TTC549 (cell line): ENCODE measurements around the gene COX7A1.
"Not testable (repeated sequence)": the region's sequence is repeated elsewhere in the genome, so short reads cannot be mapped to it uniquely, and the experiment has no call there.

Experiments used
- FAIRE-seq: peaks from 2 replicates; lab custom pipeline; 2012; peaks lifted over from hg19 to GRCh38; lab: Jason Lieb, UNC

The COX7A1 gene

DNA sequence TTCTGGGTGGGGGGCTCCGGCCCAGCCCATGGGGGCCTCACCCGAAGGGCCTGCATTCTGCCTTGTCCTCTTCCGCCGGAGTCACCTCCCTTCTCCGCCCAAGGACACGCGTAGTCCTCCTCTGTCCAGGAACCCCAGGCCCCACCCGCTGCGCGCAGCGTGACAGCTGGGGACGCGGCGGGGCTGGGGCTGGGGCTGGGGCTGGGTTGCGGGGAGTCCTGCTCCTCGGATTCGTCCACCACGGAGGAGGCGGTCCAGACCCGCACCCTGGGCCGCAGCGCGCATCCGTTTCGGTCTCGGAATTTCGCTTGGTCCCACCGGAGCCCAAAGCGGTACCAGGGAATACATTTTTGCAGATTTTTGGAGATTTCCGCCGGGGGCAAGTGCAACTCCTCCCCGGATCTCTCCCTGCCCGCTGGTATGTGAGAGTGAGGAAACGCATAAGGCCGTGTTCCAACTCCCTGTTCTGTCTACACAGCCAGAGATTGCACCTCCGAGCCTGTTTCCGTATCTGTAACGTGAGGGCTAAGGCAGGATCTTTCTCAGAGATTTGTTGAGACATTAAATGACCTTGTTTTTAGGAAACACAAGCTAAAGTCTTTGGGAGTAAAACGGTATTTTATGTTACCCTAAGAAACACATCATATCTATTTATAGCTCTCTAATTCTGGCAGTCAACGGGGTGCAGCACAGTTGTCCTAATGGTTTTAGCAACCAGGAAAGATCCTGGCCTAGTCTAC is at the start of gene COX7A1:
TSS of gene COX7A1 (minus strand) at position 96 of the 740 bp plus-strand sequence. CDS start at position 56, 40 bp downstream.
- no peak for FAIRE-seq

DNA sequence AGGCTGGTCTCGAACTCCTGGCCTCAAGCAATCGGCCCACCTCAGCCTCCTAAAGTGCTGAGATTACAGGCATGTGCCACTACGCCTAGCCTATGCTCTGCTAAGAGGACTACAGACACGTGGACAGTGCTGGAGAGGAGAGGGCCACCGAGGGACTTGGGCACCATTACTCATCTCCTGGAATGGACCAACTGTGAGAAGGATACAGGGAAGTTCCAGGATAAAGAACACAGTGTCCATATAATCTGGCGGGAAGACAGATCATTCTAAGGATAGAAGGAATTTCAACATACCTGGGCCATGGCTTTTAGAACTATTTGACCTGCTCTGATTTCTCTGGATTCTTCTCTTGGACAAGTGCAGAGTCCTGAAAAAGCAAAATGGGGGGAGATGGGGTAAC is 49.4 kb upstream of the COX7A1 start:
- FAIRE-seq: no peak

DNA sequence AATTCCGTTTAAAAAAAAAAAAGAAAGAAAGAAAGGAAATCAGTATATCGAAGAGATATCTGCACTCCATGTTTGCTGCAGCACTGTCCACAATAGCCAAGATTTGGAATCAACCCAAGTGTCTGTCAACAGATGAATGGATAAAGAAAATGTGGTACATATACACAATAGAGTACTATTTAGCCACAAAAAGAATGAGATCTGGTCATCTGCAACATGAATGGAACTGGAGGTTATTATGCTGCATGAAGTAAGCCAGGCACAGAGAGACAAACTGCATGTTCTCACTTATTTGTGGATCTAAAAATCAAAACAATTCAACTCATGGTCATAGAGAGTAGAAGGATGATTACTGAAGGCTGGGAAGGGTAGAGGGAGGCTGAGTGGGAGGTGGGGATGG is 45.9 kb upstream of the COX7A1 start:
- FAIRE-seq: no peak

DNA sequence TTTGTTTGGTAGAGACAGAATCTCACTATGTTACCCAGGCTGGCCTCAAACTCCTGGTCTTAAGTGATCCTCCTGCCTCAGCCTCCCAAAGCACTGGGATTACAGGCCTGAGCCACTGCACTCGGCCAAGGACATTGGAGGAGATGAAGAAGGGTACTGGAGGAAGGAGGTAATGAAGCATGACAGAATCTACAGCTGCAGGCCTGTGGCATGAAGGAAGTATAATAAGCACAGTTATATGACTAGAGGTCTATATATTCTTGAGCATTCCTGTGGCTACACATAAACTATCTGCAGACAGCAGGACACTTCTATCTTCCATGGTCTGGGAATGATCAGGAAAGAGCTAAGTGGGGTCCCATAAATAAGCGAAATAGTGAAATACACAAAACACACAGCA is 44.0 kb upstream of the COX7A1 start:
- FAIRE-seq: no peak

DNA sequence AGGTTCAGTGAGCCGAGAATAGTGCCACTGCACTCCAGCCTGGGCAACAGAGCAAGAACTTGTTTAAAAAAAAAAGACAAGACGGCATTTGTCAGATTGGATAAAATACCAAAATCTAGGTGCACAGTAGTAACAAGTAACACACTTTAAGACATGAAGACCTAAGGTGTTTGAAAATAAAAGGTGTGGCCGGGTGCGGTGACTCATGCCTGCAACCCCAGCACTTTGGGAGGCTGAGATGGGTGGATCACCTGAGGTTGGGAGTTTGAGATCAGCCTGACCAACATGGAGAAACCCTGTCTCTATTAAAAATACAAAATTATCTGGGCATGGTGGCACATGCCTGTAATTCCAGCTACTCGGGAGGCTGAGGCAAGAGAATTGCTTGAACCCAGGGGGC is 34.5 kb upstream of the COX7A1 start:
- FAIRE-seq: not testable (repeated sequence)

DNA sequence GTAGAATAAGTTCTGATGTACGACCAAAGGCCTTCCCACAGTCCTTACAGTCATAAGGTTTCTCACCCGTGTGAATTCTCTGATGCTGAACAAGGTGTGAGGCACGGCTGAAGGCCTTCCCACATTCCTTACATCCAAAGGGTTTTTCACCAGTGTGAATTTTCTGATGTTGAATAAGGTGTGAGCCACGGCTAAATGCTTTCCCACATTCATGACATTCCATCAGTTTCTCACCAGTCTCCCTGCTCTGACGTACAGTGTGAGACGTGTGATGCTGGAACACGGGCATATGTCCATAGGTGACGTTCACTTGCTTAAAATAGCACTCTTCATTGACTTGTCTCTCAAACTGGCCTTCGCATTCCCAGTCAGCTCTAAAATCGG is 31.0 kb upstream of the COX7A1 start:
- no peak for FAIRE-seq

DNA sequence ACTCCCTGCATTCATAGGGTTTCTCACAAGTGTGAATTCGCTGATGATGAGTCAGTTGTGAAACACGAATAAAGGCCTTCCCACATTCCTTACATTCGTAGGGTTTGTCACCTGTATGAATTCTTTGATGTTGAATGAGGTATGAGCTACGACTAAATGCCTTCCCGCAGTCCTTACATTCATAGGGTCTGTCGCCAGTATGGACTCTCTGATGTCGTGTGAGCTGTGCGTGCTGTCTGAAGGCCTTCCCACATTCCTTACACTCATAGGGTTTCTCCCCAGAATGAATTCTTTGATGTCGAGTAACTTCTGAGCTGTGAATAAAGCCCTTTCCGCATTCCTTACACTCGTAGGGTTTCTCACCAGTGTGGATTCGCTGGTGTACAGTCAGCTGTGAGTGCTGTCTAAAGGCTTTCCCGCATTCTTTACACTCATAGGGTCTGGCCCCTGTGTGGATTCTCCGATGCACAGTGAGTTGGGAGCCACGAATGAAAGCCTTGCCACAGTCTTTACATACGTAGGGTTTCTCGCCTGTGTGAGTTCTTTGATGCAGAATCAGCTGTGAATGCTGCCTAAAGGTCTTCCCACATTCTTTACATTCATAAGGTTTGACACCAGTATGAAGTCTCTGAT is 30.5 kb upstream of the COX7A1 start:
- FAIRE-seq: no peak

DNA sequence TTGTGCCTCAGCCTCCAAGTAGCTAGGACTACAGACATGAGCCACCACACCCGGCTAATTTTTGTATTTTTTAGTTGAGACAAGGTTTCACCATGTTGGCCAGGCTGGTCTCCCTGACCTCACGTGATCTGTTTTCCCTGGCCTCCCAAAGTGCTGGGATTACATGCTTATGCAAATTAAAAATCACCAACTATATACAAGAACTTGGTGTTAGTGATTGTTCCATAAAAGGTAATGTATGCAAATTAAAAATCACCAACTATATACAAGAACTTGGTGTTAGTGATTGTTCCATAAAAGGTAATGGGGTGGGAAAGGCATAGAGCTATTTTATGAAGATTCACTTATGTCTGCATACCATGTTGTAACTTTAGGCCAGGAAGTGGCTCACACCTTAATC is 26.8 kb upstream of the COX7A1 start:
- not testable (repeated sequence) for FAIRE-seq

DNA sequence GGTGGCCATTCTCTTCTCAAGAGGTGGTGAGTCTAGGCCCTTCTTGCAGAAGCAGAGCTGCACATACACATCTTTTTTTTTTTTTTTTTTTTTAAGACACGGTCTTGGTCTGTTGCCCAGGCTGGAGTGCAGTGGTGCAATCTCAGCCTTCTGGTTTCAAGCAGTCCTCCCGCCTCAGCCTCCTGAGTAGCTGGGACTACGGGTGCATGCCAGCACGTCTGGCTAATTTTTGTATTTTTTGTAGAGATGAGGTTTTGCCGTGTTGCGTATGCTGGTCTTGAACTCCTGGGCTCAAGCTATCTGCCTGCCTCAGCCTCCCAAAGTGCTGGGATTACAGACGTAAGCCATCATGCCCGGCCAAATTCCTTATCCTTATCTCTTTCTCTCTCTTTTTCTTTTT is 21.6 kb upstream of the COX7A1 start:
- not testable (repeated sequence) for FAIRE-seq

DNA sequence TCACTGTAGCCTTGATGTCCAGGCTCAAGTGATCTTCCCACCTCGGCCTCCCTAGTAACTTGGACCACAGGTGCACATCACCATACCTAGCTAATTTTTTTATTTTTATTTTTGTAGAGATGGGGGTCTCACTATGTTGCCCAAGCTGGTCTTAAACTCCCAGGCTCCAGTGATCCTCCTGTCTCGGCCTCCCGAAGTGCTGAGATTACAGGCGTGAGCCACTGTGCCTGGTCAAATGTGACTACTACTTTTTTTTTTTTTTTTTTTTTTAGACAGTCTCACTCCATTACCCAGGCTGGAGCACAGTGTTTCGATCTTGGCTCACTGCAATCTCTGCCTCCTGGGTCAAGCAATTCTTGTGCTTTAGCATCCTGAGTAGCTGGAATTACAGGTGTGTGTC is 20.6 kb upstream of the COX7A1 start:
- no peak for FAIRE-seq

DNA sequence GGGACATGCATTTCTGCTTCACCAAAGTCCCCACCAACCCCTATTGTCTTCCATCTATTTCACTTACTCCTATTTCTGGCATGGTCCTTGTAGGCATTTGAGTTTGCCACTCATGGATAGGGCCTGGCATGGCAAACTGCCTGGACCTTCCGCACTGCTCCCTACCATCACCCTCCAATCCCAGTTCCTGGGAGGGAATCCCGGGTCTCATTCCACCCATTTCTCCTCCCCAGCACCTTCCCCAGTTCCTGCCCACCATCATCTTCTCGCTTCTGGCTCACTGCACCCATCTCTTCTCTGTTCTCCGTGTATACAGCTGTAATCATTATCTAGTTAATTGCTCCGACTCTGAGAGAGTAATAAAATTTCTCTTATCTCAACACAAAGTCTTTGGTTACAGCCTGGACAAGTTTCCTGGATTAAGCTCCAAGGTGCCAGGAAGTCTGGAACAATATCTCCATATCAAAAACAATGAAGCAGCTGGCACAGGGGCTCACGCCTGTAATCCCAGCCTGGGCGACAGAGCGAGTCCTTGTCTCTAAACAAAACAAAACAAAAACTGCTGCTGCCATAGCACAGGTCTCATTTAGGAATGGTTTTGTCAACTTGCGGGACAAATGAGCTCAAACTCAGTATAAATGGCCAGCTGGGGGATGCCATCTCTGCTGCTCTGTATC is 17.0 kb upstream of the COX7A1 start:
- no peak for FAIRE-seq

DNA sequence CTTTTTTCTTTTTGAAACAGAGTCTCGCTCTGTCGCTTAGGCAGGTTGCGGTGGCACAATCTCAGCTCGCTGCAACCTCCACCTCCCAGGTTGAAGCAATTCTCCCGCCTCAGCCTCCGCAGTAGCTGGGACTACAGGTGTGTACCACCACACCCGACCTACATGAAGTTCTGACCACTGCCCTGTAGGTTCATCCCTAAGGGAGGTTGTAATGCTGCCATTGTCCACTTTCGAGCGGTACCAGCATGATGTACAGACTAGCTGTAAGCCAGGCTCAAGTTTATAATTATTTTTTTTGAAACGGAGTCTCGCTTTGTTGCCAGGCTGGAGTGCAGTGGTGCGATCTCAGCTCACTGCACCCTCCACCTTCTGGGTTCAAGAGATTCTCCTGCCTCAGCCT is 11.6 kb upstream of the COX7A1 start:
- FAIRE-seq: no peak

DNA sequence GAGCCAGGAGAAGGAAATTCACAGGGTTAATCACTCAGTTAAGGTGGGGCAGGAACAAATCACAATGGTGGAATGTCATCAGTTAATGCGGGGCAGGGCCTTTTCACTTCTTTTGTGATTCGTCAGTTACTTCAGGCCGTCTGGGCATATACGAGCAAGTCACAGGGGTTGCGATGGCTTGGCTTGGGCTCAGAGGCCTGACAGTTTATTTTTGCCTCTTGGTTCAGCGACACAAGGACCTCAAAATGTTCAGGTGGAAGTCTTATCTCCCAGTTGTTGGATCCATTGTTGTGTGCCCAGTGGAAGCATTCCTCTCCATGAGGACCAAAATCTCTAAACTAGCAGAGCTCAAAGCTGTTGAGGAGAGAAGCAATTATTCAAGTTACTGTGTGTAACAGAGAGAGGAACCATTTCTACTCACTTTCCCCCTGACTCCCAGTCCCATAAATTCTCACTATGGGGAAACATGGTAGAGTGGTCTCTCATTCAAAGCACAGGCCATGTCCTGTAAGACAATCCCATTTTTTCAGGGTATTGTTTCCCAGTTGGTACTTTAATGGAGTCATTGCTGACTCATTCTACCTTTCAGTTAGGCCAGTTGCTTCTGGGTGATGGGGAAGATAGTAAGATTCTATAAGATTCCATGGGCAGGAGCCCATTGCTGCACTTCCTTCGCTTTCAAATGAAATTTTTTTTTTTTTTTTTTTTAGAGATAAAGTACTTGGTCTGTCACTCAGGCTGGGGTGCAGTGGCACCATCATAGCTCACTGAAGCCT is 8.8 kb upstream of the COX7A1 start:
- no peak for FAIRE-seq

DNA sequence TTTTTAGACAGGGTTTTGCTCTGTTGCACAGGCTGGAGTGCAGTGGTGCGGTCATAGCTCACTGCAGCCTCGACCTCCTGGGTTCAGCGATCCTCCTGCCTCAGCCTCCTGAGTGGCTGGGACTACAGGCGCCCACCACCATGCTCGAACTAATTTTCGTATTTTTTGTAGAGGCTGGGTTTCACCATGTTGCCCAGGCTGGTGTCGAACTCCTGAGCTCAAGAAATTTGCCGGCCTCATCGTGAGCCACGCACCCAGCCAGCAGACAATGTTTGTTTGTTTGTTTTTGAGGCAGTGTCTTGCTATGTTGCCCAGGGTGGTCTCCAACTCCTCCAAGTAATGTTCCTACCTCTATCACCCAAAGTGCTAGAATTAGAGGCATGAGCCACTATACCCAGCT is 879 bp upstream of the COX7A1 start:
- FAIRE-seq: no peak

DNA sequence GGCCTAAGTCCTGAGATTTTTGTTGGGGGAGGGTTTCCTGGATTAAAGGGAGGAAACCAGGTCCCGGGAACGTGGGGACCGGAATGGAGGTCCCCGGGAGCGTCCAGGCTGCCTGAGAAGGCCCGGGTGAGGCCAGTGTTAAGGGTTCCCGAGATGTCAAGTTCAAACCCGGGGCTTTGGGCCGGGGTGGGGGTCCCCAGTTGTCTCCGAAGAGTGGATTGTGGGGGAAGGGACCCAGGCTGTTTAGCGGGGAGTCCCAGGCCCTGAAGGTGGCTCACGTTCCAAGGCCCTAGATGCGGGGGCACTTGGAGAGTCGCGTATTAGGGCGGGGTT is 262 bp downstream of the COX7A1 start:
- no peak for FAIRE-seq

DNA sequence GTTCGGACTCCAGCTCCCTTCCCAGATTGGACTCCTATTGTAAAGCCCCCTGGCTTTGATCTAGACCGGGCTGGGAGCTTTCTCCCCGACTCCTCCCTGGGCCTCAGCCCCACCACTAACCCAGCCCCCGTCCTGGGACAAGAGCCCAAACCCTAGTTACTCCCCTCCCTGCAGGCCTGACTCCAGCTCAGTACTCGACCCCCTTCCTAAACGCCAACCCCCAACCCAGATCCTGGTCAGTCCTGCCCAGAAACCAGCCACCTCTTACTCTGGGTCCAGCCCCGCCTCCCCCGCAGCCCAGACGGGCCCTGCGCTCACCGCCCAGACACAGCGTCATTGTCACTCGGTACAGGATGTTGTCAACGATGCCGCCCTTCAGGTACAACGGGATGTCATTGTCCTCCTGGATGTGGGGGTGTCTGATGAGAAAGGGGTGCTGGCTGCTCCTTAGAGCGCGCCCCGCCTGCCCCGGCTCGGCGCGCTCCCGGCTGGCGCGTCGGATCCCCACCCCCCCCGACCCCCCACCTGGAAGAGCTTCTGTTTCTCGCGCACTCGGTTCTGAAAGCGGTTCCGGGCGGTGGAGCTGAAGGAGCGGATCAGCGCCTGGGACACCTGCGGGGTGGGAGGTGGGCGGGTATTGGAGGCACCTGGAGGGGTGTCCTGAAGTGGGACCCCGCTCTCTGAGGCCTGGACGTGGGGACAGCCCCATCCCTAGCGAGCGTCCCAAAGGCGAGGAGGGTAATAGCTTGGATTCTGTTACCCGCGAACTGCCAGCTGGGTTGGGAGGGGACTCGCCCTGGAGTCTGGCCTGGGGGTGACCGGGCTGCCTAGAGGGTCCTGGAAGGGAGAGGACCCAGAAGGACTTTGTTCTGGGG is 866 bp downstream of the COX7A1 start:
- FAIRE-seq: no peak

DNA sequence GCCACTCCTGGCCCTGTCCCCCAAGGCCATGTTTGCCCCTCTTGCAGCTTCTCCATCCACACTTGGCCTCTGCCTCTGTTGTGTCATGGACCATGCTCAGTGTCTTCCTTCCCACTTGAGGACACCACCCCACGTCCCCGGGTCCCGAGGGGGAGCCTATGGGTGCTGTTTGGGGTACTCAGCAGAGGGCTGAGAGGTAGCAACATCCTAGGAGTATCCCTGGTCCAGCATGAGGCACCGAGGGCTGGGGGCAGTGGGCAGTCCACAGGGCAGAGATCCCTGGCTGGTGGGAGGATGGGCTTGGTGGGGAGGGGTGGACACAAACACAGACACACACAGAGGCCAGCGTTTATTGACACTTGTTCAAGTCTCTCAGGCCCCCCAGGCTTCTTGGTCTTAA is 1.7 kb downstream of the COX7A1 start:
- FAIRE-seq: no peak

DNA sequence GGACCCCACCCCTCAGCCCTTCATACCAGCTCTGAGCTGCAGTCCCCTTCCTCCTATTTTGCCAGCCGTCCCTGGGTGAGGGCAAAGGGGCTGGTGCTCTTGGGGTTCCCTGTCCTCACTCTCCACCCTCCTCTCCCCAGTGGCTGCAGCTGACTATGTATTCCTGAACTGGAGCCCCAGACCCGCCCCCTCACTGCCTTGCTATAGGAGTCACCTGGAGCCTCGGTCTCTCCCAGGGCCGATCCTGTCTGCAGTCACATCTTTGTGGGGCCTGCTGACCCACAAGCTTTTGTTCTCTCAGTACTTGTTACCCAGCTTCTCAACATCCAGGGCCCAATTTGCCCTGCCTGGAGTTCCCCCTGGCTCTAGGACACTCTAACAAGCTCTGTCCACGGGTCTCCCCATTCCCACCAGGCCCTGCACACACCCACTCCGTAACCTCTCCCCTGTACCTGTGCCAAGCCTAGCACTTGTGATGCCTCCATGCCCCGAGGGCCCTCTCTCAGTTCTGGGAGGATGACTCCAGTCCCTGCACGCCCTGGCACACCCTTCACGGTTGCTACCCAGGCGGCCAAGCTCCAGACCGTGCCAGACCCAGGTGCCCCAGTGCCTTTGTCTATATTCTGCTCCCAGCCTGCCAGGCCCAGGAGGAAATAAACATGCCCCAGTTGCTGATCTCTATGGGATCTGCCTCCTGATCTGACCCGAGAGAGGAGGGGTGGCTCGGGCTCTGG is 2.4 kb downstream of the COX7A1 start:
- no peak for FAIRE-seq

DNA sequence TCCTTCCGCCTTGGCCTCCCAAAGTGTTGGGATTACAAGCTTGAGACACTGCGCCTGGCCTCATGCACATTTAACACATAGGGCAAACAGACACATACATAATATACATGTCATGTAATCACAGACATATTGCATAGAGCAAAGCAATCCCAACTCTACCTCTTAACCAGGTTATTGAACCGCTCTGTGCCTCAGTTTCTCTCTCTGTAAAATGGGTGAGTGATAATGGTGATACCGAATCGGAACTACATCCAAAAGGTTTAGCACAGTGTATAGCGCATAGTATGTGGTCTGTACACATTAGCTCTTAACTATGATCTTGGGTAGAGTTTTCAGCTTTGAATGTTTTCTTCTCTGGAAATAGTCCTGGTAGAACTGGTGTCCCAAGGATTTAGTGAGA is 7.6 kb downstream of the COX7A1 start:
- FAIRE-seq: no peak

DNA sequence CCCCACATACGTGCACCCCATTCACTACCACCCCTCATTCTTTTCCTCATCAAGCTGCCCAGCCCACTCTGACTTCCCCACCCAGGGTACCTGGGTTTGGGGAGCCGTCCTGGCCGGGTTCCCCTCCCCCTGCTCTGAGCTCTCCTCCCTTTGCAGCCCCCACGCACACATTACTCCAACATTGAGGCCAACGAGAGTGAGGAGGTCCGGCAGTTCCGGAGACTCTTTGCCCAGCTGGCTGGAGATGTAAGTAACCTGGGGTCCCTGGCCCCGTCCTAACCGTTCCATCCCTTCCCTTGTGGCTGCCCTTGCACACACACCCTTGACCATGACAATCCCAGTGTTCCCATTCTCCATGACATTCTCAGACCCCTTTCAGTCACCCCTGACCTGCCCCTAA is 9.8 kb downstream of the COX7A1 start:
- FAIRE-seq: no peak

DNA sequence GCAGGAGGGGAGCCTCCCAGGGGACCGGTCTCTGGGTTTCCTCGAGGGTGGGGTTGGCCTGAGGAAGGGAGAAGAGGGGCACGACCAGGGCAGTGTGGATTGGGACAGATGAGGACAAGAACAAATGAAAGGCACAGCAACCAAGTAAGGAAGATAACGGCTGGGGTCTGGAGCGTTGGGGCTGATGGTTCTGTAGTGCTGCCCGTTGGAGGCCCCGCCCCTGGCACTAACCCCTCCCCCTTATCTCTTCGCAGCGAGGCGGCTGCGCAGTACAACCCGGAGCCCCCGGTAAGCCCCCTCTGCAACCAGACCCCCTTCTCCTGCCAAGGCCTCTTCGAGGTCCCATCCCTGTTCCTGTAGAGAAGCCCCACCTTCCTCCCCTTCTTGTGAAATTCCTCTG is 10.2 kb downstream of the COX7A1 start:
- no peak for FAIRE-seq
